Stimulated activated CD8-positive, alpha-beta memory T cell treated with anti-CD3 and anti-CD28 coated beads, Interleukin-2, amount 100 ng/mL, for 48 hours (primary cell): ENCODE results near the gene ESRRA.
"Not testable (repeated sequence)": the region's sequence is repeated elsewhere in the genome, so short reads cannot be mapped to it uniquely, and the experiment has no call there.

Experiments
- DNase-seq, 2 donors: peaks; one replicate each; pipeline ENCODE4 v3.0.0-alpha.2; 2020; ENCODE audit warnings: low read depth in 2 of 2

The ESRRA gene

GRCh38 chr11:64291752-64292459 is 13.4 kb upstream of the ESRRA start:
- no peak for DNase-seq

- DNase-seq, result no peak
Measured at GRCh38 chr11:64292460-64293254, 12.7 kb upstream of the ESRRA start.

GRCh38 chr11:64294774-64295173 is 10.6 kb upstream of the ESRRA start:
- DNase-seq, result no peak

- no peak for DNase-seq
Measured at GRCh38 chr11:64295760-64296159, 9.6 kb upstream of the ESRRA start.

- no peak for DNase-seq
Measured at GRCh38 chr11:64296236-64296635, 9.1 kb upstream of the ESRRA start.

- DNase-seq, result no peak
Measured at GRCh38 chr11:64296830-64297698, 8.3 kb upstream of the ESRRA start.

- DNase-seq, result no peak
Measured at GRCh38 chr11:64297699-64298358, 7.5 kb upstream of the ESRRA start.

- no peak for DNase-seq
Measured at GRCh38 chr11:64298966-64299846, 6.1 kb upstream of the ESRRA start.

- no peak for DNase-seq
Measured at GRCh38 chr11:64299847-64300648, 5.3 kb upstream of the ESRRA start, which contains the start of gene CATSPERZ. TSS of gene CATSPERZ (plus strand) at chr11:64300358. CDS start at chr11:64300411, 53 bp downstream.

- DNase-seq, result no peak
Measured at GRCh38 chr11:64303109-64304031, 2.0 kb upstream of the ESRRA start.

GRCh38 chr11:64304032-64304315 is 1.4 kb upstream of the ESRRA start:
- DNase-seq, result no peak

- peak; percentile 95 to 97 for DNase-seq
Measured at GRCh38 chr11:64304316-64305072, 830 bp upstream of the ESRRA start.

GRCh38 chr11:64305691-64306562 is 603 bp downstream of the ESRRA start:
- DNase-seq, result peak; percentile 50 to 53

- DNase-seq, result no peak
Measured at GRCh38 chr11:64306563-64306875, 1.2 kb downstream of the ESRRA start.

GRCh38 chr11:64306876-64307622 is 1.7 kb downstream of the ESRRA start:
- DNase-seq, result no peak

GRCh38 chr11:64307795-64308194 is 2.5 kb downstream of the ESRRA start:
- DNase-seq, result not testable (repeated sequence)

- no peak for DNase-seq
Measured at GRCh38 chr11:64312947-64313346, 7.6 kb downstream of the ESRRA start.
